Frontal cortex (tissue), 4 donors: ENCODE data around the gene FAM107B. TPM values are rescaled to one million over a fixed set of nuclear protein-coding genes. Genes with fewer than 3 reads are reported as not detected.

Source experiments
- DNase-seq, 2 donors: peaks; one replicate each; pipeline ENCODE4 v3.0.0; 2012; ENCODE audit warnings: low spot score in 2 of 2
- FAIRE-seq: peaks from 2 replicates; lab custom pipeline; 2012; peaks lifted over from hg19 to GRCh38; lab: Jason Lieb, UNC
- total RNA-seq: library from RNA; depleted of rRNA; stranded (reverse); fragments of >200 nt; gene quantifications from one replicate; pipeline ENCODE4 v1.2.3, GENCODE V29; 2014
- donor health status: control.
- donor health status: control.
- donor health status: control.

FAM107B gene
- total RNA-seq, 1 donor from 2014 or later, result 77.9 TPM

DNA sequence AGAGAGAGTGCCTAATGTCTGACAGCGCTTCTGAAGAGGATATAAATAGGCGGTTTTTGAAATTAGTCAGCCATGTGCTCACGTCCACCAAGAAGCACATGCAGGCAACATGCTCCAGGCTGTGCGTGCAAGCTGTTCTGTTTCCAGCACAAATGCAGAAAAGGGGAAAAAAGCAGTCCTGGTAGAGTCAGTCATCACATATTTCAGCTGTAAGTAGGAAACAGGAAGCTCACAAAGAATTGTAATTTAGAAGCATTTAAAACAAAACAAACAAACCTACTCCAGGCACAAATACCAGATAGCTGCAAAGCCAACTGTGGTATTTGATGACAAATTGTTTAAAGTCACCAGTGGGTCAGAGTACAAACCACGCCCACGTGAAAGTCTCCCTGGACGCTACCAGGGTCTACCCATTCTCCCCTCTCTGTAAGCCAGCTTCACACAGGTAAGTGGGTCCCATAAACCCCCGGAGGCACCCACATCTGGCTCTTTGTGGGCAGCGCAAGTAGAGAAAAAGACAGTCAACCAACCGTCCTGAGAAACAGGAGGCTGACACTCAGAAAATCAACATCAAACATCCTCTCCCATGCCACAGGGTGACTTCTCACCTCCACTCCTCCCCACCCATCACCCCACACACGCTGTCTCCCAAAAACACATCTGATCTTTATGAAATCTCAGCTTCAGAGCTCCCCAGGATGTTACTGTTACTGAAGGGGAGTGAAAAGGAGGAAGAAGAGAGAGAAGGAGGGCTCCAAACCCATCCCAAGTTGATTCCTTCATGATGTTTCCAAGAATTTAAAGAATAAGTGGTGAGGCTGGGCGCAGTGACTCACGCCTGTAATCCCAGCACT lies 186.4 kb downstream of the FAM107B start:
- DNase-seq (peak in 1 of 2 donors; percentile 25), FAIRE-seq (no peak)

GRCh38 chr10:14587540-14588083 lies 187.1 kb downstream of the FAM107B start:
- DNase-seq, result no peak
- no peak for FAIRE-seq

DNA sequence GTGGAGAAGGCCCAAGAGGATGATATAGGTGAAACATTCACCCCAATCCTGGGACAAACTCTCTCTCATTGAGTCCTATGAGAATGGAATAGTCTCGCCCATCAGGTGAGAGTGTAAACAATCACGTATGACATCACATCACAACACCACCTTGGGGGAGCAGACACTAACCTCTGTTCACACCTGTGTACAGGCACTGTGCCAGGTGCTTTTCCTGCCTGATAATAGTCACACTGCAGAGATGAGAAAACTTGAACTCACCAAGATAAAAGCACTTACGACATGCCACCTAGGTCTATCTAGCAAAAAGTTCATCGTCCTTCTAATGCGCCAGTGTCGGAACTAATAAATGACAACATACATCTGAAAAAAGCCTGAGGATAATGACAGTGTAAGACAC lies 187.8 kb downstream of the FAM107B start:
- no peak for DNase-seq
- FAIRE-seq, result no peak

DNA sequence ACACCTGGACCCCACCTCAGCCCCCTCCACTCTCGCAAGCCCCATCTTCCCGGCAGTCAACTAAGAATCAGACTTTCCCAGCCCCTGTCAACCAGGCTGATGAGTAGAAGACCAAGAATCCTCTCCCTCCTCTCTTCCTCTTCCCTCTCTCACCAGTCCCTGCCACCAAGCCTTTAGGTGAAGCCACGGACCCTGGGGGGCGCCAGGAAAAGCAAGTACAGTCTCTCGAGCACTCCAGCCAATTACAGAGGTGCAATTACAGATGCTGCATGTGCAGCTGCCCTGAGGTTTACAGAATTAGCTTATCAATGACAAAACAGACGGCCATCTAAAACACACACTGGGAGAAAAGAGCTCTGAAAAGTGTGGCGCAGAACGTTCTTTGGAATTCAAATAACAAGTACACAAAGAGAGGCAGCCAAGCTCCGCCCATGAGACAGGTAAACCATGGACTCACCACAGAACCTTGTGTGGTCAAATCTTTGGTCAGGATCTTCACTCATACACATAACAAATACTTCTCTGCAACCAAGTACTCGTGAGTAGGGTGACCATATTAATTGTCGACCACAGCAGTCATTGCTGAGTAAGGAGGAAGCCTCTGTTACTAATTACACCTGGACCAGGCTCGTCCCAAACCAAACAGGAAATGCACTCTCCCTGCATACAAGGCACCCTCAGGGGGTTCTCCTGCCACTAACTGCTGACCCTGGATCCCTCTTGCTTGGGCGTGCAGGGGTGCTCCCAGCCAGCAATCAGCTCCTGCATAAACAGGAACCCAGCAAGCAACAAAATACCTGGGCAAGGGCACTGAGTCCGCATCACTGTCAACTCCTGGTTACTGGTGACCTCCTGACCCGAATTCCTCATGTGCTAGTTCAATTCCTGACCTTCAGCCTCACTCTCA lies 189.2 kb downstream of the FAM107B start:
- FAIRE-seq (no peak), DNase-seq (no peak)

GRCh38 chr10:14584661-14585060 lies 190.0 kb downstream of the FAM107B start:
- no peak for DNase-seq

GRCh38 chr10:14583967-14584366 lies 190.7 kb downstream of the FAM107B start:
- FAIRE-seq (no peak), DNase-seq (no peak)

More at GRCh38 chr10:14584661-14585060, 190.0 kb downstream of the FAM107B start:
- FAIRE-seq, result no peak

DNA sequence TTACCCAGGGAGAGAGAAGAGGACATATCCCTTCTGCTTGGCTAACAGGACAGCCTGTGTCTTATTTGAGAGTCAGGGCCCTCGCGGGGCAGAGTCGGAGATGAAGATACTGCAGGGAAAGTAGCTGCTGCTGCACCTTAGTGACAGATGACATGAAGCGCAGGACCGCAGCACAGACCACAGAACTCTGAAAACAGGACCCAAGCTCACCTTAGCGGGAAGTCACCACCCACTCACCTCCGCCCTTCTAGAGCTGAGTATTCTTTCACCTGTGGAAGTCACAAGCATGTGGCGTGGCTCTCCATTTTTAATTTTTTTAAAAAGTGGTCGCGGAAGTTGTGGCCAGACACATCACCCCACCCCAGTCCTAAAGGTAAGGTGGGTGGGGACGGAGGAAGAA lies 191.4 kb downstream of the FAM107B start:
- no peak for FAIRE-seq
- no peak for DNase-seq

GRCh38 chr10:14581553-14582321 lies 193.0 kb downstream of the FAM107B start:
- FAIRE-seq, result no peak
- no peak for DNase-seq

- no peak for FAIRE-seq
Observed at GRCh38 chr10:14580671-14581332, 193.9 kb downstream of the FAM107B start.

DNA sequence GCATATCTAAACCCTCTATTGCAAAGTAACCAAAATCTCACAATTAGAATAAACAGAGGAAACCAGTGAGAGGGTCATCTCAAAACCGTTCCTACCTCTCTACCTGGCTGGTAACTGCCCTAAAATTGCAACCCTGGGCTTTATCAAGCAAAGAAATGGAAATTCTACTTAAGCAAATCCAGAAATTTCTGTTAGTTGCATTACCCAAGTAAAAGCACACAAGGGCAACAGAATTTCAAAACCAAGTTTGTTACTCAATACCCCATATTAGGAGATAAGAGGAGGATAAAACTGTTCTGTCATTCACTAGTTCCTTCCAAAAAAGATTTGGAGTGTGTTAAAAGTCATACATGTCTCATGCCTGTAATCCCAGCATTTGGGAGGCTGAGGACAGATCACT lies 195.3 kb downstream of the FAM107B start:
- no peak for FAIRE-seq
- DNase-seq, result no peak

More at GRCh38 chr10:14580671-14581332, 193.9 kb downstream of the FAM107B start:
- no peak for DNase-seq

DNA sequence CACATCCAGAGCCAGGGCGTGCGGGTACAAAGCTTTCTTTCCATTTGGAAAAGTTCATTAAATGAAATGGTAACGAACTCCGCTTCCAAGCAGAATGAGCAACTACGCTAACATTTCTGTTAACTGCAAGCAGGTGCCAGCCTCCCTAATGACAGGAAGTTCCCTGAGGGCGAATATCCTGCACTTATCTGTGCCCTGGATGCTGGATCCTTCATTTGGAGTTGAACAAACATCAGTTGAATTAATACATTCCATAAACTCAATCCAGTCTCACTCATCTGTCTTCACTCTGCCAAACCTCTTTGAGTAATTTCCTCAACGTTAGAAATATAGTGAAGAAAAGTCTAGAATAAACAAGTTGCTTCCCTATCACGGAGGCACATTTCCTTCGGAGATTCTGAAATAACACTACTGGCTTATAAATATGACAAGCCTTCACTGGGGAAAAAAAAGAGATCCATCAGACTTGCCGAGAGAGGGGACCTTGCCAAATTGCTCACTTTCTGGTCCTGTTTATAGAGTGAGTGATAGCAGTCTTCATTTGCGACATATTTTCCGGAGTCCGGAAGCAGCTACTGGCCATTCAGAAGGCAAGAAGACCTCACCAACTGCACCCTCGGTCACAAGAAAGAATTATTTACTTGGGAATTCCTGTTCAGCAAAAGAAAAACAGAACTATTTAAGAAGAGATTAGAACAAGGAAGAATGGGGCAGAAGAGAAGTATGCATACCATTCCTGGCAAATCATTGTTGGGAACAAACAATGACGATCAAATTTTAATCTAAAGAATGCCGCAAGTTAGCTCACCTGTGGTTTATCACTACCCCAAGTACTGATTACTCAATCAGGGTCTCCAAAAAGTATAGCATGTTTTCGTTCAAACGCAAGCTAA lies 196.4 kb downstream of the FAM107B start:
- FAIRE-seq (no peak), DNase-seq (no peak)

GRCh38 chr10:14574885-14575284 lies 199.8 kb downstream of the FAM107B start:
- no peak for FAIRE-seq
- no peak for DNase-seq

DNA sequence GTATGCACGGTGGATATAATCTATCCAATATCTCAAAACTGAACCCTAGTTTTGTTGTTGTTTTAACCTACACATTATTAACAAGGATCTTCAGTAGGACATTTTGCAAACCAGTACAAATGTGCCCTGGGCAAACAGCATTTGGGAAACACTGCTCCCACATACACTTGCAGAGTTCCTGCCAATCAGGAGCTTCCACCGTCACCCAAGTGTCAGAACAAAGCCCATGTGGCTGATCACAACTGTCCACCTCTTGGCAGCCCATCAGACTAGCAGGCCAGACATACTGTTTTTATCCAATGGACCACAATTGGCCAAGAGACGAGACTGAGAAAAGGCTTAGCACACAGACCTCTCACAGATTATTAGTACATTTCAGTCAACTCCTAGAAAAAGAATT lies 200.4 kb downstream of the FAM107B start:
- DNase-seq (no peak), FAIRE-seq (no peak)

DNA sequence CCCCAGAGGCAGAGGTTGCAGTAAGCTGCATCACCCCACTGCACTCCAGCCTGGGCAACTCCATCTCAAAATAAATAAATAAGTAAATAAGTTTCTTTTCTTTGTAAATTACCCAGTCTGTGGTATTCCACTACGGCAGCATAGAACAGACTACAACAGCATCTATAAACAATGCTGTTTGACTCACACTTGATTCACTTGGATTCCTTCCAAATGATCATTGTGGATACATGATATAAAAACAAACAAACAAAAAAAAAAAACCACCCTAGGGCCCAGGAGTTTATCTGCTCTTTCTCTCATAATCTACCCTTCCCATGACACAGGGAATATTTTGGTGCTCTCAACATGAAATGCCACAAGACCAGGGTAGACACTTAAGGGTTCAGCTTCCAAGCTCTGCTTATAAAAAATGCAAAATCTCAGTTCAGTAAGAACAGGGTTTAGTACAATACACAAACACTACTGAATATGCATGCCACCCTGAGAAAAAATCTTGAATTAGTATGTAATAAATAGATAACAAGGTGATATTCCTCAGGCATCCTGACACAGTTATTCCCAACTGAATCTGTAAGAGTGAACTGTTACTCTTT lies 200.9 kb downstream of the FAM107B start:
- DNase-seq (no peak), FAIRE-seq (no peak)

DNA sequence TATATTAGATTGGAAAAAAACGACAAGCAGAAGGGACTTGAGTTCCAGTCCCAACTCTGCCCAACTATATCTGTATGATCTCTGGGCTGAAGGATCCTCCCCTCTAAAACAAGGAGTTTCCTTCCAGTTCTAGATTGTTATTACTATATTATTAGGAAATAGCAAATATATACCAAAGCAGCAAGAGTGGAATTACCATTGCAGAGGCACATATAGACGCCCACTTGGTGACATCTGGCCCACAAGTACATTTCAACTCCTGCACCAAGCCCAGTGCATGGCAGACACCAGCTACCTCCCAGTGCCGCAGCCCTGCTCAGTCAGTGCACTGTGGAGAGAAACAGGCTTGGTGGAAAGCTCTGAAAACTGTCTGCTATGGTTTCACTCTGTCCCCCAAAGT lies 201.9 kb downstream of the FAM107B start:
- no peak for DNase-seq
- FAIRE-seq, result no peak

GRCh38 chr10:14571866-14572507 lies 202.7 kb downstream of the FAM107B start:
- FAIRE-seq (peak; percentile 74), DNase-seq (no peak)

DNA sequence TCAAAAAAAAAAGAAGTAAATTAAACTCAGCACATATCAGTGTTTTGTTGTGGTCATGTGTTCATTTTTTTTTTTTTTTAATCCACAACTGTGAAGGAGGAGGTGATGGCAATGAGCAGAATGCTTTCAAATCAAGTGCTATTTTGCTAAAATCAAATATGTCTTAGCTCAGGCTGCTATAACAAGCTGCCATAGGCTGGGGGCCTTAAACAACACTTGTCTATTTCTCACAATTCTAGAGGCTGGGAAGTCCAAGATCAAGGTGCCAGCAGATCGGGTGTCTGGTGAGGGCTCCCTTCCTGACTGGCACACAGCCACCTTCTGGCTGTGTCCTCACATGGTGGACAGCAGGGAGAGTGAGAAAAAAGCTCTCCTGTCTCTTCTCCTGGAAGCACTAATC lies 203.9 kb downstream of the FAM107B start:
- no peak for DNase-seq
- FAIRE-seq, result no peak
